MM.1S (cell line): ENCODE measurements around the gene BHLHA15.

Experiments used
- DNase-seq: peaks from one replicate; pipeline ENCODE4 v3.0.0-alpha.2; 2015
- H2AFZ ChIP-seq: fragments of 300-600 bp; sonication (generic); 2 replicates; pipeline ENCODE4 v1.6.0; 2016; ENCODE audit warnings: antibody characterized with exemption, low read length
- H3F3A ChIP-seq: fragments of 300-600 bp; sonication (generic); 2 replicates; pipeline ENCODE4 v1.6.1; 2016; ENCODE audit warnings: mild to moderate bottlenecking, antibody characterized with exemption, low read length, moderate library complexity, mixed read lengths; ENCODE audit not compliant: insufficient read depth
- H3K27ac ChIP-seq: fragments of 300-600 bp; sonication (generic); 2 replicates; pipeline ENCODE4 v1.5.1; 2016; ENCODE audit warnings: mild to moderate bottlenecking, low read length
- H3K27me3 ChIP-seq: fragments of 300-600 bp; sonication (generic); replicated peaks from 2 replicates; pipeline ENCODE4 v1.6.0; 2016; ENCODE audit warnings: low read length; ENCODE audit not compliant: insufficient read depth
- H3K36me3 ChIP-seq: fragments of 300-600 bp; sonication (generic); replicated peaks from 2 replicates; pipeline ENCODE4 v1.6.1; 2016; ENCODE audit warnings: mild to moderate bottlenecking, low read length, mixed read lengths; ENCODE audit not compliant: insufficient read depth
- H3K4me1 ChIP-seq: fragments of 300-600 bp; sonication (generic); 2 replicates; pipeline ENCODE4 v1.6.1; 2016; ENCODE audit warnings: low read length, mixed read lengths
- H3K4me2 ChIP-seq: fragments of 300-600 bp; sonication (generic); 2 replicates; pipeline ENCODE4 v1.6.0; 2016; ENCODE audit warnings: low read depth, low read length
- H3K4me3 ChIP-seq: fragments of 300-600 bp; sonication (generic); 2 replicates; pipeline ENCODE4 v1.5.1; 2016; ENCODE audit warnings: low read length, mixed read lengths
- H3K79me2 ChIP-seq: fragments of 300-600 bp; sonication (generic); 2 replicates; pipeline ENCODE4 v1.6.1; 2016; ENCODE audit warnings: mixed run types, low read length, mixed read lengths
- H3K9ac ChIP-seq: fragments of 300-600 bp; sonication (generic); 2 replicates; pipeline ENCODE4 v1.6.1; 2016; ENCODE audit warnings: low read length, mixed read lengths
- H3K9me2 ChIP-seq: fragments of 300-600 bp; sonication (generic); replicated peaks from 2 replicates; pipeline ENCODE4 v1.6.1; 2016; ENCODE audit warnings: mild to moderate bottlenecking, low read length, mixed read lengths; ENCODE audit not compliant: insufficient read depth
- H3K9me3 ChIP-seq: fragments of 300-600 bp; sonication (generic); replicated peaks from 2 replicates; pipeline ENCODE4 v1.6.1; 2016; ENCODE audit warnings: mild to moderate bottlenecking, low read length, mixed read lengths; ENCODE audit not compliant: insufficient read depth
- H4K20me1 ChIP-seq: fragments of 300-600 bp; sonication (generic); 2 replicates; pipeline ENCODE4 v1.6.1; 2016; ENCODE audit warnings: mild to moderate bottlenecking, low read length, moderate library complexity, mixed read lengths; ENCODE audit not compliant: insufficient read depth
- EZH2 ChIP-seq: fragments of 300-600 bp; sonication (generic); optimal IDR thresholded peaks from 2 replicates; pipeline ENCODE3; 2017; ENCODE audit warnings: low read depth, mild to moderate bottlenecking, antibody characterized with exemption, low read length, mixed read lengths
- EZH2phosphoT487 ChIP-seq: fragments of 300-600 bp; sonication (generic); IDR thresholded peaks from 2 replicates; pipeline ENCODE4 v1.6.1; 2018; ENCODE audit warnings: antibody characterized with exemption, low read length
- TF ChIP-seq, protein P1 (sequence below): fragments of 300-600 bp; sonication (generic); IDR thresholded peaks from 2 replicates; pipeline ENCODE4 v1.5.1; 2016; ENCODE audit warnings: antibody characterized with exemption, low read length, mixed read lengths

The BHLHA15 gene

DNA sequence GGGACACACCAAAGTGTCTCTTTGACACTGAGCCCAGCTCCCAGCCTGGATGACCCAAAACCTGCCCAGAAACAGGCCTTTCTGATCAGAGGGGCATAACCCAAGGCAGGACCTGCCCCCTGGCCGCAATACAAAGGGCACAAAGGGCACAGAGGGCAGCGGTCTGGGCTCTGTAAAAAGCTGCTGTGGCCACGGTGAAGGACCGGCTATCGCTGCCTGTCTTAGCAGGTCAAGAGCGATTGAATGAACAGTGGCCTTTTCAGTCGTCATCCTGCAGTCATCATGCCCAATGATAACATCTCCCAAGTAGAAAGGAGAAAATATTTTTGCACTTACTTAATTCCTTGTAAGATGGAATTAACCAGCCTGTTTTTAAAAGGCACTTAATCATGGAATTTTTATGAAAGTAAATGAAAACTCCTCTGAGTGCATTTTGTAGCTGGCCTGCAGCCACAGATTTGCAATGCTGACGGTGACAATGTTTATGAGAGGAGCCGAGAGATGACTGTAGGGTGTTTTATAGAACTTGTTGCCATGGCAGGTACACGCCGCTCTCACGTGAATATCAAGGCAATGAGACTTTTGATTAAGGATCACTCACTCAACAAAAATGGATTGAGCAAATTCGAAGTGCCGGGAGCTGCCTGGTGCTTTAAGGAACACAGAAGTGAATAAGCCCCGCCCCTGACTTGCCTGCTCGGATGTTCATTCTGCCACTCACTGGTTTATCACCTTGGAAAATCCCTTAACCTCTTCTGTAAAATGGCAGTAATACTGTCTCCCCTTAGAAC is 47.3 kb upstream of the BHLHA15 start:
- H3K79me2 ChIP-seq, result peaks cover 6% of the 10 kb centered on the region; the same call in 1 of the 2 replicates
- H3F3A ChIP-seq, result no peaks in the 10 kb centered on the region
- TF ChIP-seq, protein P1, sequence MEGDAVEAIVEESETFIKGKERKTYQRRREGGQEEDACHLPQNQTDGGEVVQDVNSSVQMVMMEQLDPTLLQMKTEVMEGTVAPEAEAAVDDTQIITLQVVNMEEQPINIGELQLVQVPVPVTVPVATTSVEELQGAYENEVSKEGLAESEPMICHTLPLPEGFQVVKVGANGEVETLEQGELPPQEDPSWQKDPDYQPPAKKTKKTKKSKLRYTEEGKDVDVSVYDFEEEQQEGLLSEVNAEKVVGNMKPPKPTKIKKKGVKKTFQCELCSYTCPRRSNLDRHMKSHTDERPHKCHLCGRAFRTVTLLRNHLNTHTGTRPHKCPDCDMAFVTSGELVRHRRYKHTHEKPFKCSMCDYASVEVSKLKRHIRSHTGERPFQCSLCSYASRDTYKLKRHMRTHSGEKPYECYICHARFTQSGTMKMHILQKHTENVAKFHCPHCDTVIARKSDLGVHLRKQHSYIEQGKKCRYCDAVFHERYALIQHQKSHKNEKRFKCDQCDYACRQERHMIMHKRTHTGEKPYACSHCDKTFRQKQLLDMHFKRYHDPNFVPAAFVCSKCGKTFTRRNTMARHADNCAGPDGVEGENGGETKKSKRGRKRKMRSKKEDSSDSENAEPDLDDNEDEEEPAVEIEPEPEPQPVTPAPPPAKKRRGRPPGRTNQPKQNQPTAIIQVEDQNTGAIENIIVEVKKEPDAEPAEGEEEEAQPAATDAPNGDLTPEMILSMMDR, result no peak
- TF ChIP-seq EZH2 (no peak), EZH2phosphoT487 (no peak)
- DNase-seq, result no peak
- no peaks in the 10 kb centered on the region for H3K9me3 ChIP-seq
- no peak overlapping the region for H2AFZ ChIP-seq
- no peaks in the 10 kb centered on the region for H3K36me3 ChIP-seq
- no peak overlapping the region for H3K4me3 ChIP-seq
- no peak overlapping the region for H3K4me2 ChIP-seq
- H3K27ac ChIP-seq, result no peak overlapping the region
- no peaks in the 10 kb centered on the region for H3K27me3 ChIP-seq
- no peak overlapping the region for H3K9ac ChIP-seq
- H3K9me2 ChIP-seq, result no peaks in the 10 kb centered on the region
- H3K4me1 ChIP-seq, result no peaks in the 10 kb centered on the region
- no peaks in the 10 kb centered on the region for H4K20me1 ChIP-seq

DNA sequence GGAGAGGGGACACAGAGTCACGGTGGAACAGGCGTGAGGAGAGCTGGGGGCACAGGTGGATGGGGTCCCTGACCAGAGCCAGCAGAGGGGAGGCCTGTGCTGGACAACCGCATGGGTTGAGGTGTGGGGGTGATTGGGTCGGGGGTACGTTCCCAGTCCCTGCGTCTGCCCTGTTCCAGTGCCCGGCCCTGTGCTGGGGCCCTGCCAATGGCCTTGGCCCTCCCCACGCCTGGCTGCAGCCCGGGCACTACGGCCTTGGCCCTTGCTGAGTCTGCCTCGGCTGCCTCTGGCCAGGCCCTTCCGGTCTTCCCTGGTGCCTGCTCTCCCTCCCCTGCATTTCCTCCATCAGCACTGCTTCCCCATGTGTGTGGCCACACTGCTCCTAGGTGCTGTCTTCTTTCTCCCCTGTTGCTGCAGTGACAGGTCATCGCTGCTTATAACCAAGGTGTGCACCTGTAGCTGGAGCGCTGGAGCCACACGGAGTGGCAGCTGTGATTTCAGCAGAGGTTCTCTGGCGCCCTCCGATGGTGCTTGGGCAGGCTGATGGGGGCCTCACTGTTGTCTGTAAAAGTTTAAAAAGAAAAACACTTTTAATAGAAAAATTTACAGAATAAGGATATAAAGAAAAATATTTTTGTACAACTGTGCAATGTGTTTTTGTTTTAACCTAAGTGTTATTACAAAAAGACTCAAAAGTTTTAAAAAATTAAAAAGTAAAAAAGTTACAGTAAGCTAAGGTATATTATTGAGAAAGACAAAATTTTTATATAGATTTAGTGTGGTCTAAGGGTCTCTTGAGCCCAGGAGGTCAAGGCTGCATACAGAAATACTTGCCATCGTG is 45.2 kb upstream of the BHLHA15 start:
- TF ChIP-seq EZH2 (no peak), EZH2phosphoT487 (no peak)
- TF ChIP-seq, protein P1, result peak; percentile 50
- H3K4me2 ChIP-seq, result no peak overlapping the region
- H3K79me2 ChIP-seq, result peaks cover 10% of the 10 kb centered on the region; the same call in 1 of the 2 replicates
- no peak overlapping the region for H3K4me3 ChIP-seq
- H3K9me2 ChIP-seq, result no peaks in the 10 kb centered on the region
- H3K36me3 ChIP-seq, result no peaks in the 10 kb centered on the region
- no peaks in the 10 kb centered on the region for H3K4me1 ChIP-seq
- no peak overlapping the region for H3K9ac ChIP-seq
- no peaks in the 10 kb centered on the region for H3K9me3 ChIP-seq
- DNase-seq, result peak; percentile 37
- no peaks in the 10 kb centered on the region for H4K20me1 ChIP-seq
- H3F3A ChIP-seq, result no peaks in the 10 kb centered on the region
- H3K27ac ChIP-seq, result no peak overlapping the region
- H3K27me3 ChIP-seq, result no peaks in the 10 kb centered on the region
- H2AFZ ChIP-seq, result no peak overlapping the region

DNA sequence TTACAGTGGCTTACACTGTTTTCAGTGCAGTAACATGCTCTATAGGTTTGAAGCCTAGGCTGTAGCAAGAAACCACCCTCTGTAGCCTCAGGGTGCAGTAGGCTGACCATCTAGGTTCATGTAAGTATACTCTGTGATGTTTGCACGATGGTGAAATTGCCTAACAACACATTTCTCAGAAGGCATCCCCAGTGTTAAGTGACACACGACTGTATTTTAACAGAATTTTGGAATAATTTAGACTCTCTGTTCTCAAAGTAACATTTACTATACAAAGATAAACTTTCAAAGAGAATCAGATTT is 44.6 kb upstream of the BHLHA15 start:
- no peak overlapping the region for H2AFZ ChIP-seq
- H3K9me2 ChIP-seq, result no peaks in the 10 kb centered on the region
- H3K27ac ChIP-seq, result no peak overlapping the region
- H4K20me1 ChIP-seq, result no peaks in the 10 kb centered on the region
- H3K4me1 ChIP-seq, result no peaks in the 10 kb centered on the region
- H3K4me2 ChIP-seq, result no peak overlapping the region
- no peak for DNase-seq
- H3K79me2 ChIP-seq, result peaks cover 10% of the 10 kb centered on the region; the same call in 1 of the 2 replicates
- H3K9ac ChIP-seq, result no peak overlapping the region
- H3K9me3 ChIP-seq, result no peaks in the 10 kb centered on the region
- no peaks in the 10 kb centered on the region for H3F3A ChIP-seq
- TF ChIP-seq EZH2 (no peak), EZH2phosphoT487 (no peak)
- TF ChIP-seq, protein P1, result no peak
- H3K4me3 ChIP-seq, result no peak overlapping the region
- H3K27me3 ChIP-seq, result no peaks in the 10 kb centered on the region
- no peaks in the 10 kb centered on the region for H3K36me3 ChIP-seq
